H1 (cell line): ENCODE measurements around the gene CCL22. TPM values are rescaled to one million over a fixed set of nuclear protein-coding genes. Genes with fewer than 3 reads are reported as not detected.

Experiments
- CTCF ChIA-PET: fragments of 300-600 bp; sonication (Branson Sonifier 250); formaldehyde crosslinking; loops from one replicate; lab custom pipeline; 2021; ENCODE audit not compliant: partially characterized antibody; lab: Charles Lee
- POLR2A ChIA-PET: fragments of 300-600 bp; sonication (Branson Sonifier 250); formaldehyde crosslinking; loops from one replicate; lab custom pipeline; 2021; ENCODE audit warnings: inconsistent platforms; ENCODE audit not compliant: partially characterized antibody; lab: Charles Lee
- DNase-seq, 2 experiments: peaks; one replicate each; pipeline versions ENCODE4 v3.0.0 to v3.0.0-alpha.2; 2010 to 2022; ENCODE audit warnings: low spot score in 2 of 2, low read depth in 1 of 2, mixed read lengths in 1 of 2
- FAIRE-seq: peaks from 2 replicates; lab custom pipeline; 2011; peaks lifted over from hg19 to GRCh38; lab: Jason Lieb, UNC
- H2AFZ ChIP-seq: 2 replicates; pipeline ENCODE4 v1.8.1; 2012; ENCODE audit warnings: low read length, inconsistent platforms
- H2AK5ac ChIP-seq: 2 replicates; pipeline ENCODE4 v1.6.1; 2013; ENCODE audit warnings: low read depth, low read length
- H2BK120ac ChIP-seq: replicated peaks from 2 replicates; pipeline ENCODE3; 2013; ENCODE audit warnings: low read depth, low read length, inconsistent platforms
- H2BK12ac ChIP-seq: 2 replicates; pipeline ENCODE4 v1.6.1; 2013; ENCODE audit warnings: low read depth, low read length
- H2BK15ac ChIP-seq: 2 replicates; pipeline ENCODE4 v1.6.1; 2013; ENCODE audit warnings: low read length
- H2BK20ac ChIP-seq: 2 replicates; pipeline ENCODE4 v1.6.1; 2013; ENCODE audit warnings: low read length
- H2BK5ac ChIP-seq: 2 replicates; pipeline ENCODE4 v1.6.1; 2013; ENCODE audit warnings: low read depth, low read length
- H3K14ac ChIP-seq: 2 replicates; pipeline ENCODE4 v1.6.1; 2013; ENCODE audit warnings: inconsistent platforms; ENCODE audit not compliant: insufficient read length
- H3K18ac ChIP-seq: 2 replicates; pipeline ENCODE4 v1.6.1; 2013; ENCODE audit warnings: low read length; ENCODE audit errors: extremely low read depth
- H3K23ac ChIP-seq: 2 replicates; pipeline ENCODE4 v1.6.1; 2013; ENCODE audit warnings: inconsistent platforms; ENCODE audit not compliant: insufficient read length
- H3K23me2 ChIP-seq: 2 replicates; pipeline ENCODE4 v1.6.1; 2013; ENCODE audit warnings: low read depth, low read length
- H3K27ac ChIP-seq: 2 replicates; pipeline ENCODE4 v1.6.1; 2011; ENCODE audit warnings: low read depth, low read length, inconsistent platforms
- H3K27me3 ChIP-seq, 4 experiments: replicated peaks in 1 of 4; 1 replicate in 1 of 4; 2 replicates in 3 of 4; pipeline versions ENCODE4 v1.6.1 to v1.8.1; 2011 to 2013; ENCODE audit warnings: low read length in 3 of 4, mild to moderate bottlenecking in 3 of 4, inconsistent platforms in 2 of 4, mixed read lengths in 2 of 4, moderate library complexity in 1 of 4; ENCODE audit not compliant: control insufficient read depth in 3 of 4, insufficient read depth in 3 of 4; ENCODE audit errors: extremely low read depth in 1 of 4
- H3K36me3 ChIP-seq, 4 experiments: 2 replicates each; pipeline versions ENCODE4 v1.6.1 to v1.8.1; 2011 to 2013; ENCODE audit warnings: mild to moderate bottlenecking in 4 of 4, low read length in 3 of 4, moderate library complexity in 2 of 4, control low read depth in 1 of 4, inconsistent platforms in 1 of 4; ENCODE audit not compliant: insufficient read depth in 4 of 4, control insufficient read depth in 2 of 4
- H3K4ac ChIP-seq: replicated peaks from 2 replicates; pipeline ENCODE3; 2013; ENCODE audit warnings: low read length, low read depth, mixed read lengths, inconsistent platforms; ENCODE audit not compliant: insufficient read length
- H3K4me1 ChIP-seq, 4 experiments: replicated peaks in 1 of 4; 1 replicate in 1 of 4; 2 replicates in 3 of 4; pipeline versions ENCODE4 v1.6.1 to v1.8.1; 2011 to 2013; ENCODE audit warnings: low read length in 3 of 4, inconsistent platforms in 2 of 4, mixed read lengths in 1 of 4; ENCODE audit not compliant: insufficient read depth in 4 of 4, control insufficient read depth in 3 of 4
- H3K4me2 ChIP-seq, 2 experiments: 2 replicates each; pipeline versions ENCODE4 v1.6.1 to v1.8.1; 2011 to 2013; ENCODE audit warnings: low read depth in 2 of 2, low read length in 2 of 2, control low read depth in 1 of 2, inconsistent platforms in 1 of 2, mild to moderate bottlenecking in 1 of 2; ENCODE audit not compliant: insufficient read depth in 1 of 2
- H3K4me3 ChIP-seq, 4 experiments: fragments of 200-600, 300-600 bp in 1 of 4; sonication (generic), shearing (Covaris generic), sonication (Bioruptor Twin) in 1 of 4; 2 replicates each; pipeline versions ENCODE4 v1.5.1 to v1.8.1; 2011 to 2016; ENCODE audit warnings: low read length in 4 of 4, low read depth in 3 of 4, control low read depth in 2 of 4, inconsistent platforms in 2 of 4, mild to moderate bottlenecking in 2 of 4, mixed read lengths in 1 of 4, moderate library complexity in 1 of 4; ENCODE audit not compliant: insufficient read depth in 2 of 4; ENCODE audit errors: extremely low read depth in 1 of 4
- H3K56ac ChIP-seq: replicated peaks from 2 replicates; pipeline ENCODE3; 2013; ENCODE audit warnings: low read depth, mild to moderate bottlenecking, mixed read lengths, low read length, inconsistent platforms; ENCODE audit not compliant: insufficient read length
- H3K79me1 ChIP-seq: 2 replicates; pipeline ENCODE4 v1.6.1; 2013; ENCODE audit warnings: low read depth, low read length, control low read depth
- H3K79me2 ChIP-seq, 2 experiments: 2 replicates each; pipeline versions ENCODE4 v1.6.1 to v1.8.1; 2012 to 2013; ENCODE audit warnings: low read length in 2 of 2, mild to moderate bottlenecking in 2 of 2, inconsistent platforms in 1 of 2; ENCODE audit not compliant: insufficient read depth in 2 of 2, control insufficient read depth in 1 of 2
- H3K9ac ChIP-seq, 4 experiments: replicated peaks in 1 of 4; 1 replicate in 1 of 4; 2 replicates in 3 of 4; pipeline versions ENCODE4 v1.6.1 to v1.8.1; 2011 to 2013; ENCODE audit warnings: low read depth in 3 of 4, low read length in 3 of 4, control low read depth in 2 of 4, mild to moderate bottlenecking in 2 of 4, moderate library complexity in 2 of 4, inconsistent platforms in 1 of 4; ENCODE audit errors: extremely low read depth in 1 of 4
- H3K9me3 ChIP-seq, 2 experiments: 2 replicates each; pipeline versions ENCODE4 v1.6.1 to v1.8.1; 2012 to 2013; ENCODE audit warnings: mild to moderate bottlenecking in 2 of 2, moderate library complexity in 2 of 2, control low read depth in 1 of 2, inconsistent platforms in 1 of 2, low read depth in 1 of 2, low read length in 1 of 2, mixed read lengths in 1 of 2; ENCODE audit not compliant: insufficient read depth in 2 of 2
- H4K20me1 ChIP-seq, 2 experiments: replicated peaks in 1 of 2; 2 replicates each; pipeline versions ENCODE3 to v1.8.1; 2011 to 2013; ENCODE audit warnings: inconsistent platforms in 2 of 2, low read length in 2 of 2, mild to moderate bottlenecking in 1 of 2; ENCODE audit not compliant: insufficient read depth in 2 of 2, control insufficient read depth in 1 of 2
- H4K5ac ChIP-seq: 2 replicates; pipeline ENCODE4 v1.6.1; 2013; ENCODE audit warnings: low read length, low read depth, mixed read lengths, inconsistent platforms; ENCODE audit not compliant: insufficient read length
- H4K8ac ChIP-seq: 2 replicates; pipeline ENCODE4 v1.8.0; 2013; ENCODE audit warnings: mild to moderate bottlenecking, moderate library complexity, low read length, inconsistent platforms; ENCODE audit not compliant: insufficient read depth; ENCODE audit errors: extremely low read depth
- H4K91ac ChIP-seq: replicated peaks from 2 replicates; pipeline ENCODE3; 2013; ENCODE audit warnings: low read length, mixed read lengths, inconsistent platforms; ENCODE audit not compliant: insufficient read length
- CREB1 ChIP-seq: IDR thresholded peaks from 2 replicates; pipeline ENCODE4 v1.6.1; 2012; ENCODE audit warnings: inconsistent platforms
- JUND ChIP-seq: IDR thresholded peaks from 2 replicates; pipeline ENCODE4 v1.6.1; 2011; ENCODE audit warnings: mild to moderate bottlenecking, improper control_type of control experiment, low read length
- PHF8 ChIP-seq: fragments of 200-600 bp; sonication (generic); conservative IDR thresholded peaks from 2 replicates; pipeline ENCODE4 v1.7.1; 2012; ENCODE audit warnings: low read depth, mild to moderate bottlenecking, inconsistent platforms, low read length, moderate library complexity
- TAF1 ChIP-seq: IDR thresholded peaks from 2 replicates; pipeline ENCODE4 v1.6.1; 2011; ENCODE audit warnings: mild to moderate bottlenecking, low read depth, low read length
- WGBS, 2 experiments: shearing (Covaris generic) in 1 of 2; methylation state at CpG; one replicate each; pipeline versions ENCODE4 v1.1.6 to v1.1.7; 2013 to 2015; ENCODE audit warnings: low lambda C conversion rate in 2 of 2, mixed read lengths in 2 of 2, inconsistent platforms in 1 of 2, low coverage in 1 of 2, missing lambda C conversion rate in 1 of 2; ENCODE audit not compliant: insufficient replicate concordance in 2 of 2, insufficient coverage in 1 of 2, insufficient read length in 1 of 2; ENCODE audit errors: extremely low coverage in 1 of 2, missing lambda C conversion rate in 1 of 2; 5-methylcytosine and 5-hydroxymethylcytosine counted together
- polyA plus RNA-seq, 7 experiments: library from polyadenylated mRNA; depleted of rRNA in 3 of 7; stranded (reverse) in 5 of 7; unstranded in 2 of 7; fragments of >200 nt in 5 of 7; fragments of 200-250 nt in 2 of 7; gene quantifications; 1 replicate in 5 of 7; 2 replicates in 1 of 7; 4 replicates in 1 of 7; pipeline versions ENCODE4 v1.2.1 to v1.2.3, GENCODE V29; 2011 to 2013; ENCODE audit warnings: missing spikeins in 2 of 7, mixed read lengths in 2 of 7
- total RNA-seq: library from RNA; stranded (reverse); fragmentation: NEBNext Ultra II Directional; extraction: Animal tissue kit (Norgen Biotek cat#: 25700); gene quantifications from 2 replicates; pipeline ENCODE4 v1.2.1, GENCODE V29; 2021

Gene CCL22
- total and polyA plus RNA-seq, 2 of the 8 experiments (the other 6 are each of a cell fraction or from before 2014, with no cell fraction given) = not detected

DNA sequence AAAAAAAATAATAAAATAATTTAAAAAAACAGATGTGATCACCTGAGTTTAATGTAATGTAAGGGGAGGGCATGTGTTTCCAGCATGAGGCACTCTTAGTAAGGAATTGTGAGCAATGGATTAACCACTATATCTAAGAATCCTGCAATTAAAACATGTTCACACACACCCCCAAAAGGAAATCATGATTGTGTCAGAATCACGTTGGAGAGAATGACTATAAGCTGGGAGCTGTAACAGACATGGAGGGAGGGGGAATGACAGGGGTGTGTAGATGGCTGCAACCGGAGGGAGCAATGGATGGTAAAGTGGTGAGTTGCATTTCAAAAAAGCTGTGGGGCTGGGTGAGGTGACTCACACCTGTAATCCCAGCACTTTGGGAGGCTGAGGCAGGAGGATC, 13.6 kb upstream of the CCL22 start:
- Histone ChIP-seq H3K9me3 (no peaks in the 10 kb centered on the region), H4K20me1 (no peaks in the 10 kb centered on the region), H3K14ac (no peak overlapping the region), H3K4me3 (no peak overlapping the region), H3K23me2 (no peaks in the 10 kb centered on the region), H2AK5ac (no peak overlapping the region), H4K91ac (no peak overlapping the region), H2BK12ac (no peak overlapping the region), H3K27ac (no peak overlapping the region), H2BK15ac (no peak overlapping the region), H3K79me1 (no peaks in the 10 kb centered on the region), H3K4me2 (no peak overlapping the region), H3K23ac (no peak overlapping the region), H2BK20ac (no peak overlapping the region), H3K36me3 (no peaks in the 10 kb centered on the region), H4K5ac (no peak overlapping the region), H2BK5ac (no peak overlapping the region), H2BK120ac (no peak overlapping the region), H3K9ac (no peak overlapping the region), H2AFZ (no peak overlapping the region), H3K4me1 (no peaks in the 10 kb centered on the region), H3K27me3 (peaks cover 0 to 2% (median 0%) of the 10 kb centered on the region in 4 experiments; a peak in 1 of 7 replicates), H3K56ac (no peak overlapping the region), H3K4ac (no peak overlapping the region), H4K8ac (no peak overlapping the region), H3K18ac (no peak overlapping the region), H3K79me2 (no peaks in the 10 kb centered on the region)
- ChIA-PET CTCF (no interaction called here), POLR2A (interaction anchor here (1.2 kb wide), 1 partner anchor 99 kb away, joined by 3 read pairs; no protein-coding TSS in a partner anchor)
- DNase-seq (no peak), FAIRE-seq (no peak)
- WGBS, 2 experiments = 89% methylated on average over 2 of the region's 2 CpGs; no CpG with 5 or more reads in 1 of the 2 experiments
- TF ChIP-seq JUND (no peak), TAF1 (no peak), CREB1 (no peak), PHF8 (no peak)
